Hematopoietic multipotent progenitor cell treated with erythropoietin and hydrocortisone succinate and interleukin-3 and kit ligand, for 17 days (in vitro differentiated cells): ENCODE results near the gene GABARAPL1.
"Not testable (repeated sequence)": the region's sequence is repeated elsewhere in the genome, so short reads cannot be mapped to it uniquely, and the experiment has no call there.

Experiments
- DNase-seq: peaks from one replicate; pipeline ENCODE4 v3.0.0-alpha.2; 2015; ENCODE audit warnings: low spot score

Gene GABARAPL1

DNA sequence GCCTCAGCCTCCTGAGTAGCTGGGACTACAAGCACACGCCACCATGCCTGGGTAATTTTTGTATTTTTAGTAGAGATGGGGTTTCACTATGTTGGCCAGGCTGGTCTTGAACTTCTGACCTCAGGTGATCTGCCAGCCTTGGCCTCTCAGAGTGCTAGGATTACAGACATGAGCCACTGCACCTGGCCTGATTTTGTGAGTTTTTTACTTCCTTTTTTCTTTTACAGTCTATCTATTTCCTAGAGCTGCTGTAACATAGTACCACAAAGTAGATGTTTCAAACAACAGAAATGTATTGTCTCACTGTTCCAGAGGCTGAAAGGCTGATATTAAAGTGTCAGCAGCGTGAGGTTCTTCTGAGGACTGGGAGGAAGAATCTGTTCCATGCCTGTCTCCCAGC lies 8.2 kb upstream of the GABARAPL1 start:
- not testable (repeated sequence) for DNase-seq

DNA sequence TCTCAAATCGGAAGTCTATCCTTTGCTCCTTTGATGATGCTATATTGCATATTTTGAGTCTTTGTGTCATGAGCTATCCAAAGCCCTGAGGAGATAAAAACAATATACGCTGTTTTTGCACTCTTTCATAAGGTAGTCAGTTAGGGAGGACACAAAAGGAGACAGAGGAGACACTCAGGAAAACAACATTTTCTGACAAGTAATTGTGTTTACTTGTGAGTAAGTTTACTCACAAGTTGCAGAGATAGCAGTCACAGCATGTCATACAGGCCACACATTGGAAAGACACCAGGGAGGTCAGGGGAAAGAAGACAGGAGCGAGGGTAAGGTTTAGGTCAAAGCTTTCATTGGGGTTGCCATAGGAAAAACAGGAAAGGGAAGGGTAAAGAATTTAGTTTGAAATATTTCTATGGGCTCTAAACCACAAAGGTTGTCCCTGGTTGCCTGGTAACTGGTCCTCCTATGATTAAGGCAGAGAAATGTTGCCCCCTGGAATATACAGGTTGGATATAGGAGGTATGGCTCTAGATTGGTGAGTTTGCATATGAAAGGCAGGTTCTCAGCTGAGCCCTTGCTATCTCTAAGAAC lies 7.4 kb upstream of the GABARAPL1 start:
- DNase-seq, result no peak

GRCh38 chr12:10207136-10207535 lies 5.5 kb upstream of the GABARAPL1 start:
- no peak for DNase-seq

GRCh38 chr12:10210225-10210624 lies 2.5 kb upstream of the GABARAPL1 start:
- DNase-seq, result no peak

GRCh38 chr12:10211101-10211939 lies 1.4 kb upstream of the GABARAPL1 start:
- peak; percentile 52 for DNase-seq

DNA sequence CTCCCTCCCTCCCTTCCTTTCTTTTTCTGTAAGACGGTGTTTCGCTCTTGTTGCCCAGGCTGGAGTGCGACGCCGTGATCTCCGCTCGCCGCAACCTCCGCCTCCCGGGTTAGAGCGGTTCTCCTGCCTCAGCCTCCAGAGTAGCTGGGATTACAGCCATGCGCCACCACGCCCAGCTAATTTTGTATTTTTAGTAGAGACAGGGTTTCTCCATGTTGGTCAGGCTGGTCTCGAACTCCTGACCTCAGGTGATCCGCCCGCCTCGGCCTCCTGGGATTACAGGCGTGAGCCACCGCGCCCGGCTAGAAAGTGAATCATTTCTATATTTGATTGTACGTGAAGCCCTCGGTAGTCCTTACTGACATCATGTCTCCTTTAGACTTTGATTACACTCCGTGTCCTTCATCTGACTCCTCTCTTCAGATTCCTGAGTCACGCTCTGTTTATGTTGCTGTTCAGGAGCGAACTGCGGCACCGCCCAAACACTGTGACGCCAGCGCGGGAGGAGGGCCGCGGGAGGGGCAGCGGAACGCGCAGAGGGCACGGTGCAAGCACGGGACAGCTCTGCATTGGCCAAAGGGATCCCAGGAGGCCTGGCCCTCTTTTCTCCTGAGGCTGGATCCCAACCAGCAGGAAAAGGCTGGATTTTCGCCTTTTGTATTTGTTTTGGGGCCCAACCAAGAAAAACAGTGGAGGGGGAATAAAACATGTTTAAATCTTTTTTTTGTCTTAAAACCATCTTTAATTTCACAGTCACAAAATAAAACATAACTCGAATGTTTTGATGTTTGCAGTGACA lies 538 bp upstream of the GABARAPL1 start:
- peak; percentile 98 for DNase-seq

- peak; percentile 91 for DNase-seq
Observed at GRCh38 chr12:10213168-10214135, 775 bp downstream of the GABARAPL1 start.

DNA sequence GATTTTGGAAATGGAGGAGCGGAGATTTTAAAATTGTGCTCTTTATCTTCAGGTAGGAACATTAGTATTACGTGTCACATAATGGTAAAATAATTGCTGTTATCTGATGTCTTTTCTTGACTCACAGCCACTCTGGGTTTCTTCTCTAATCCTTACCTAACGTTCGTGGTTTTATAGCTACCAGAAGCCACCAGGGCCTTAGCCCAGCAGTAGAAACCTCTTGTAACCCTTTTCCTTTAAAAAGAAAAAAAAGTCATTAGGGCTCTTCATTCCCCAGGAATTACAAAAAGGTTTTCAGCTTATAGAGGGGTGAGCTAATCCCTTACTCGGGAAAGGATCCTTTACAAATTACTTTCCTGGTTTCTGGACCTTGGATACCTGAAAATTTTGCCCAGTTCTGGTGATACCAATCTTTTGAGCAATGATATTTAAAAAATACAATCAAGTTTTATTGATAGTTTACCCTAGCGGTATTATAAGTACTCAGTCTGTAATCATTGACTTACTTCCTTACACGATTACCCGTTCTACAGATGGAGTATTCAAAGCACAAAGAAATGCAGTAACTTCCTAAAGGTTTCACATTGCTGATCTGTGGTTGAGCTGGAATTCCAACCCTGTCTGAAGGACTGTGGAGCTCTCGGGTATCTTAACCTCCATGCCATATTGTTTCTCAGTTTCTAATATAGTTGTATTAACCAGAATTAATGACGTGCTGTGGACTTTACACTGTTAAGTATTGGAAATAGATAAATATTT lies 1.6 kb downstream of the GABARAPL1 start:
- DNase-seq, result peak; percentile 61

DNA sequence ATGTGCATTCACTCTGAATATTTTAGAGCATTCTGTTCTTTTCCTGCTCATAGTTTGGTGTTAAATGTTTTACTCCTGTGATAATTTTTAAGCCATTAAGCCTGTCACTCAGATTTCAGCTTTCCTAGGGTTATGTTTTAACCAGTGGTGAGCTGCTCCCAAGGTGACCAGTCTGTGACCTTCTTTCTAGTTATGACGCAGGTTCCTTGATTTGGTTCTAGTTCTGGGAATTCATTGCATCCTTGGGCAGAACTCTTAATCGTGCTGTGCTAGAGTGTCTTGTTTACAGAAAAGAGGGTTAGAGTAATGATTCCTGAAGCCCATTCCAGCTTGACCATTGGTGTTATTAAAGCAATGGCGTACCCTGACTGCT lies 2.2 kb downstream of the GABARAPL1 start:
- peak; percentile 38 for DNase-seq

- DNase-seq, result peak; percentile 28
Observed at GRCh38 chr12:10215436-10215835, 2.8 kb downstream of the GABARAPL1 start.

- DNase-seq, result not testable (repeated sequence)
Observed at GRCh38 chr12:10215946-10216345, 3.3 kb downstream of the GABARAPL1 start.

GRCh38 chr12:10218021-10218420 lies 5.3 kb downstream of the GABARAPL1 start:
- DNase-seq, result no peak

DNA sequence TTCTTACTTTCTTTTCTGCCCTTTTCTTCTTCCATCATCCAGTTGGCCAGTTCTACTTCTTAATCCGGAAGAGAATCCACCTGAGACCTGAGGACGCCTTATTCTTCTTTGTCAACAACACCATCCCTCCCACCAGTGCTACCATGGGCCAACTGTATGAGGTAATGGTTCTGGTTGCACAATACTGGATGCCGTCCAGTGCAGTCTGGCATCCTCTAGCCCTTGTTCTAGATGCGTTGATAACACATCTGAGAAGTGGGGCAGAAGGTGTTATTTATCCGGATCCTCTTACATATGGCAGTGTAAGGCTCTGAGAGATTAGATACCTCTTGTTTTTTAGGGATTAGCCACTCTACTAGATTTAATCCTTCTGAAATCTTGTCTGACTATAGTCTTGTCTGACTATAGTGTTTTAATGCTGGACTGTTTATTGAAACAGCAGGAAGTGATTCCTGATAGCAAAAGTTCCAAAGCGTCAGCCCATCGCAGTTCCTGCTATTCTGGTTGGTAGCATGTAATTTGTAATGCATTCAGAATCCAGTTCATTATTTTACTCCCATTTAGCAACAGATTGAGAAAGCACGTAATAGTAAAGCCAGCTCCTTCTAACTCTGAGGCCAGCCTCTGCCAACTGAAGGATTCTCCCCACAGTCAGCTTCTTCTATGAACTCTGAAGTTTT lies 7.9 kb downstream of the GABARAPL1 start:
- DNase-seq, result no peak

- no peak for DNase-seq
Observed at GRCh38 chr12:10221846-10222245, 9.2 kb downstream of the GABARAPL1 start.

GRCh38 chr12:10223208-10223607 lies 10.5 kb downstream of the GABARAPL1 start:
- no peak for DNase-seq

- not testable (repeated sequence) for DNase-seq
Observed at GRCh38 chr12:10225426-10225825, 12.7 kb downstream of the GABARAPL1 start.

DNA sequence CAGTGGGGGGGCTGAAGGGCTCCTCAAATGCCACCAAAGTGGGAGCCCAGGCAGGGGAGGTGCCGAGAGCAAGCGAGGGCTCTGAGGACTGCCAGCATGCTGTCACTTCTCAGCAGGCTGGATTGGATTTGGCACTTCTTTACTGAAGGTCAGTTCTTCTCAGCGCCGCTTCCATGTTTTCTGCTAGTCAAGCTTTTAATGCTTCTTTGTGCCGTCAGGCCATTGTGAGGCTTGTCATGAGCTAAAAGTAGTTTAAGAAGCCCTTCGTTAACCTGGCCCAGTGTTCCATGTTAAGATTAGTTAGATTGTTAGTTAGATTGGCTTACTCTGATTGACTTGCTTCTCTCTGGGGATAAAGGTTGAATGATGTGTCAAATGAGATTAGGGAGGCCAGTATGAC lies 13.4 kb downstream of the GABARAPL1 start:
- no peak for DNase-seq

DNA sequence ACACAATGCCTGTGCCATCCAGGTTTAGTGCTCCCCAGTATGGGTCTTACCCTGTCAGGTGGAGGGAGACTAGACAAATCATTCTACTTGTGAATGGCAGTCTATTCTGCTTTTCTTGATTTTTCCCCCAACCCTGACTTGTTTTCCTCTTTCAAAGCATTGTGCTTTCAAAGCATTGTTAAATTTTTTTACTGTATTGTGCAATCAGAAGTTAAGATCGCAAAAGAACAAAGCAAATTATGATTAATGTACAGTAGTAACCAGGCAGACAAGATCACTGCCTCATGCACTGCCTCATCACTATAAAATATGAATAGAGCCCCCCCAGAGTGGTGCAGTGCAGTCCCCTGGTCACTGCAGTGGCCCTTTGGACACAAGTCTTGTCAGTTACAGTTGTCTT lies 14.1 kb downstream of the GABARAPL1 start:
- no peak for DNase-seq

GRCh38 chr12:10227648-10228047 lies 15.0 kb downstream of the GABARAPL1 start:
- no peak for DNase-seq

- DNase-seq, result no peak
Observed at GRCh38 chr12:10234562-10234961, 21.9 kb downstream of the GABARAPL1 start.
